ENCODE results near the gene KLHDC7A. TPM values are rescaled to one million over a fixed set of nuclear protein-coding genes. Genes with fewer than 3 reads are reported as not detected.

The KLHDC7A gene
- total RNA-seq, 1 donor from 2014 or later = not detected

GRCh38 chr1:18505666-18506065, 24.9 kb downstream of the KLHDC7A start:
- DNase-seq (ENCODE audit: low read depth in 2 of 2) = no peak

DNA sequence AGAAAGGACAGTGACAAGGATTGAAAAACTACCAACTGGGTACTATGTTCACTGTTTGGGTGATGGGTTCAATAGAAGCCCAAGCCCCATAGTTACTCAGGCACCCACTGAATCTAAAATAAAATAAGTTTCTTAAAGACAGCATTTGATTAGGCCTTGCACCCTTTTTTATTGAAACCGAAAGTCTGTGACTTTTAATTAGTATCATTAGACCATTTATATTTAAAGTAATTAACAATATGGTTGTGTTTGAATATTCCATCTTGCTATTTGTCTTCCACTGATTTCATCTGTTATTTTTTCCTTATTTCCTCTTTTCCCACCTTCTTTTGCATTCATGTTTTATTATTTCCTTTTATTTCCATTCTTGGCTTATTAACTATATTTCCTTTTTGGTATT, 27.4 kb downstream of the KLHDC7A start:
- DNase-seq (ENCODE audit: low read depth in 2 of 2) = no peak

DNA sequence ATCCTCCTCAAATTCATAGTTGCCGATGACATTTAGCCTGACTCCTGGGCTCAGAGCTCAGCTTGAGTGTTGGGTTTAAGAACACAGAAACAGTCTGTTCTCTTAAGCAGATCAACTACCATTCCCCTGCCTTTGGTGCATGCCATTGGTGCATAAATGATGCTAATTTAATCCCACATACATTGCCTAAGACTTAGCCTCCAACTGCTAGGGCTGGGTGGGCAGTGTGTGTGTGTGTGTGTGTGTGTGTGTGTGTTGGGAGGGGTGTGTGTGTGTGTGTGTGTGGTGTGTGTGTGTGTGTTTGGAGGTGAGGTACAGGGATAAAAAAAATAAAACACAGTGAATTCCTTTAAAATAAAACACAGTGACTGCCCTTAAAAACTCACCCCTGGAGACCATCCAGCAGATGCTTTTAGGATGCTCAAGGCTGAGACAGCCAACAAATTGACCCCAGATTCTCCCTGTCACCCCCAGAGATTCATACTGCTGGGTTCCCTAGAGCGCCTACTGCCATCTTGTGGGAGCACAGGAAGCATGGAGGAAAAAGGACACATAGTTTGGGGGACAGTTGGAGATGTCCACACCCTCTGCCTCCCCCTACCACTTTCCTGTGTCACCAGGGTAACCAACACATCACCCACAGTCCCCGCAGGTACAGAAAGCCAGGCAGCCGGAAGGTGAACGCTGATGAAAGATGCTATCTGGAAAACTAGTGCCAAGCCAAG, 30.6 kb downstream of the KLHDC7A start:
- DNase-seq (ENCODE audit: low read depth in 2 of 2) = no peak

DNA sequence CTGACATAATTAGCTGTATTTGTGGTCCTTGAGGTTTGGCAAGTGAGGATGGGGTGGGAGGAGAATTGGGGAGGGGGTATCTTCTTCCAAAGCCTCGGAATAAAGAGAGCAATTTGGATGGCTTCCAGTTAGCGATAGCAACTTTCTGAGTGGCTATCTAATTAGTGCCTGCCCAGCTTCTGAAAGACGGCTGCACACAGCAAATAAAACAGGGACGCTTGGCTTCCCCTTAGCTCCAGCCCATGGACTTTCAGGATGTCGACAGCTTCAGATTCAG, 31.1 kb downstream of the KLHDC7A start:
- DNase-seq (ENCODE audit: low read depth in 2 of 2) = no peak

- DNase-seq (ENCODE audit: low read depth in 2 of 2) = no peak
These were observed 32.2 kb downstream of the KLHDC7A start for GRCh38 chr1:18512883-18513282.

DNA sequence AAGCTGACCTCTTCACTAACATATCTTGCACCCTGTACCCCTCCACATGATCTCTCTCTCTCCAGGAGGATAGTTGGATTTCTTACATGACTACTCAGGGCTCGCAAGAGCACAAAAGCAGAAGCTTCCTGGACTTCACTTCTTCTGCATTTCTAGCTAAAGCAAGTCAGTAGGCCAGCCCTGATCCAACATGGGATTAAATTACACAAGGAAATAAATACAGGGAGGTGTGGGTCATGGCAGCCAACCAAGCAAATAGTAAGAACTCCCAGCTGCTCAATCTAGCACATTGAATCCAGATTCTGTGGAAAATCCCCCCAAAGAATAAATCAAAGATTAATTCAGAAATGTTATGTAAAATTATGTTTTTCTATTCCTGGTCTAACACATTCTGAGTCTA, 33.3 kb downstream of the KLHDC7A start:
- no peak for DNase-seq (ENCODE audit: low read depth in 2 of 2)

- DNase-seq (ENCODE audit: low read depth in 2 of 2) = no peak
These were observed 34.5 kb downstream of the KLHDC7A start for GRCh38 chr1:18515120-18515667.

DNA sequence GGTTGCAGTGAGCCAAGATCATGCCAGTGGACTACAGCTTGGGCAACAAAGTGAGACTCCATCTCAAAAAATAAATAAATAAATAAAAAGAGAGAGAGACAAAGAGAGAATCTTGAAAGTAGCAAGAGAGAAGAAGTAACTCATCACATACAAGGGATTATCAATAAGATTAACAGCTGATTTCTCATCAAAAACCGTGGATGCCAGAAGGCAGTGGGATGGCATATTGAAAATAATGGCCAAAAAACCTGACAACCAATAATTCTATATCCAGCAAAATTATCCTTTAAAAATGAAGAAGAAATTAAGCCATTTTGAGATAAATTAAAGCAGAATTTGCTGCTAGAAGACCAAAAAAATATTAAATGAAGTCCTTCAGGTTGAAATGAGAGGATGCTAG, 35.7 kb downstream of the KLHDC7A start:
- no peak for DNase-seq (ENCODE audit: low read depth in 2 of 2)

DNA sequence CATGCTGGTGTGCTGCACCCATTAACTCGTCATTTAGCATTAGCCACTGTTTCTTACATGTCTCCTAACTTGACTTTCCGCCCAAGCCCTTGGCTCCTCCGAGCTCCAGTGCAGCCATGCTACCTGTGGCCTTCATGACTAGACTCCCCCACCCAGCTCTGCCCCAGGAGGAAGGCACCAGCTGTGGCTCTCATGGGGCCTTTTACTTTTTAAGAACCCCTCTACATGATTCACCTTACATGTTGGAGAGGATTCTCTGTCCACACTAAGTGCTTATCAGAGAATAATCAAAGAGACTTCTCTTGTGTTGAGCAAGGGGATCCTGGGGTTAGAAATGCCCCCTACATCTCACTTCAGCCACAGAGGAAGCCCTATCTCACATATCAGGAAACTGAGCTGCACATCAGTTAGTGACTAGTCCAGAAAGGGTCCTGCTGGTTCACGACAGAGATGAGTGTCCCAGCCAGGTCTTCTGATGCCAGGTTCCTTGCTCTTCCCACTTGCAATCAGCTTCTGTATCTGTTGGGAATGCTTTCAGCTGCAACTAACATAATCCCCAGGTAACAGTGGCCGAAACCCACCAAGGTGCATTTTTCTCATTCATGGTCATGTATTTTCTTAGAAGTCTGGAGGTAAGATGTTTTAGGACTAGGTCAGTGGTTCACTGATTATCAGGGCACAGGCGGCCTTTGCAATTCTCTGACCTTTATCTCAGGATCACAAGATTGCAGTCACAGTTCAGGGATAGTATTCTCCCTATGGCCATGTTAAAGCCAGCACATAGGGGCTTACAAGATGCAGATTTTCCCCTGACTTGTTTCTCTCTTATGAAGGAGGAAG, 45.9 kb downstream of the KLHDC7A start:
- DNase-seq (ENCODE audit: low read depth in 2 of 2) = no peak

DNA sequence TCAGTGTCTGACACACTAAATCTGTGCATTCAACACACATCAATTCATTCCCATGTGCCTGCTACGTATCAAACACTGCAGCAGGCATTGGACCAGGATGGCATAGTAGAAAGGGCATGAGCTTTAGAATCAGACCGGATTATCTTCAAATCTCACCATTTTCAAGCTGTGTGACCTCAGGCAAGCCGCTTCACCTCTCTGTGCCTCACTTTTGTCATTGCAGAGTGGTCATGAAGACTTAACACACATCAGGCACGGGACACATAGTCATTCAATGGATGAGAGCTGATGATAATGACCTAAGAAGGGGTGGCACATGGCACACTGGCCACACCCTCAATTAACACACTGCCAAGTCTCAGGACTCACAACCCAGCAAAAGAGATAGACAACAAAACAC, 46.8 kb downstream of the KLHDC7A start:
- no peak for DNase-seq (ENCODE audit: low read depth in 2 of 2)

GRCh38 chr1:18527921-18528320, 47.2 kb downstream of the KLHDC7A start:
- DNase-seq (ENCODE audit: low read depth in 2 of 2) = no peak

DNA sequence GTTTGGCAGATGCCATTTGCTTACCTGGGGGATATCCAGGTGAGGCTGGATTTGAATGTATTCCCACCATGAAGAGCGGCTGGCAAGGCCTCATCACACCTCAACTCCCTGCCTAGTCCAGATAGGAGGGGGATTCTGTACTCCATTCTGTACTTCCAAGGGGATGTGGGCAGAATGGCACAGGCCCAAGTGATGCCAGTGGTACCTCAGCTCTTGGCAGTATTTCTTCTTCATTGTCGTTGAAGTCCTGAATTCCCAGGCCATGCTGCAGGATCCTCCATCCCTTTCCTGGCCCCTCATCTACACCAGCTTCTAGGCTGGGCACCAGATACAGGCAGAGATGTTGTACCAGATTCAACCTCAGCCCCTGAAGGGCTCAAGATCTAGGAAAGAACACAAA, 47.9 kb downstream of the KLHDC7A start:
- DNase-seq (ENCODE audit: low read depth in 2 of 2) = no peak

DNA sequence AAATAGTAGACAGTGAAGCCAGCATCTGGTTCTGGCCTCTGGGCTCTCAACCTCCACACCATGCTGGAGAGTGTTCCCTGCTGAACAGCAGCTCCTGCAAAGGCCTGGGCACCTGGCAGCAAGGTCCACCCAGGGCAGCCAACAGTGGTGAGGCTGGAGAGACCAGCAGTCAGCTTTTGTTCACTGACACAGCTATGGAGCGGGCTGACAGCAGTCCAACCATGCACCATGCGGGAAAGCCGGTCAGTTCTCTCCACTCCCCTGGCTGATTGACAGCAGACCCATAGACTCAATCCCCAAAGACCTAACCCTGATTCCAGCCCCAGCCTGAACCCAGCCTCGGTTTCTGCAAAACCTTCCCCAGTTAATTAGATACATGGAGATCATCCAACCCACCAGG, 49.0 kb downstream of the KLHDC7A start:
- no peak for DNase-seq (ENCODE audit: low read depth in 2 of 2)

- DNase-seq (ENCODE audit: low read depth in 2 of 2) = peak in 1 of 2 donors; percentile 5
These were observed 50.1 kb downstream of the KLHDC7A start for GRCh38 chr1:18530587-18531502.

DNA sequence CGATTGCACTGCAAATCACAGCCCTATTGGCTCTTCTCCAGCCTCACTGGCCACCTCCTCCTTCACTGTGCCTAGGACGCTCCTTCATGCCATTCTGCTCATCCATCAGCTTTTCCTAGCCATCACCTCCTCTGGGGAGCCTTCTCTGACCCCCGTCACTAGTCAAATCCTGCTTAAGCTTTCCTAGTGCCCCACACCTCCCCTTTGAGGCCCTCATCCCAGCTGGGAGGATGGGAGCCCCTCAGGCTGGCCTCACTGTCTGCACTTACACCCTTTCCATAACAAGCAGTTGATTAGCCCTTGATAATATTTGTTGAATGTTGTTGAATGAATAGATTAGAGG, 50.7 kb downstream of the KLHDC7A start:
- no peak for DNase-seq (ENCODE audit: low read depth in 2 of 2)

DNA sequence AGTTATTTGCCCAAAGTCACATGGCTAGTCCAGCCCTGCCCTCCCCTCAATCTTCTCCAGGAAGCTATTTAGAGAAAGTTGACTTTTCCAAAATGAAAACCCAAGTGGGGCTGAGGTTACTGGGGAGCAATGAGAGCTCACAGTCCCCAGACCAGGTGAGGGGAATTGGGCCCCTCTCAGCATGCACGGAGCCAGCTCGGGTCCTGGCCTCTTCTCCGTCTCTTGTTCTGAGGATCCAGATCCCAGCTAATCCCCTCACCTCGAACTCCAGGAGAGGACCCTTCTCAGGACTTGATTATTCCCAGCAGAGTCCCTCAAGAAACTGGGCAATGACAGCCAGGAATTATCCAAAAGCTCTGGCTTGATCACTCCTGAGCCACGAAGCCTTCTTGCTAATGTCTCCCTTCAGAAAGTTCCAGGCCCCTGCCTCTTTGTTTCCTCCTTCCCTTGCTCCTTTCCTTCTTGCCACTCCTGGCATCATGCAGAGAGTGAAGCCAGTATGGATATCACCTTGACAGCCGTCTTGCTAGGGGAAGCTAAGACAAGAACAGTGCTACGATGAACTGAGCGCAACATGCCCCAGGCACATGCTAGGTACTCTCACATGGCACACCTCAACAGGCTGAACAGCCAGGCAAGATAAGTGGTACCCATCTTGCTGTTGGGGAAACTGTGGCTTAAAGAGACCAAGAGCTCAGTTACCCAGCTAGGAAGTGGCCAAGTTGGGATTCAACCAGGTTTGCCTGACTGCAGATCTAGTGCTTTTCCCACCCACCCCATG, 51.9 kb downstream of the KLHDC7A start:
- DNase-seq (ENCODE audit: low read depth in 2 of 2) = no peak

GRCh38 chr1:18533259-18533658, 52.5 kb downstream of the KLHDC7A start:
- no peak for DNase-seq (ENCODE audit: low read depth in 2 of 2)

DNA sequence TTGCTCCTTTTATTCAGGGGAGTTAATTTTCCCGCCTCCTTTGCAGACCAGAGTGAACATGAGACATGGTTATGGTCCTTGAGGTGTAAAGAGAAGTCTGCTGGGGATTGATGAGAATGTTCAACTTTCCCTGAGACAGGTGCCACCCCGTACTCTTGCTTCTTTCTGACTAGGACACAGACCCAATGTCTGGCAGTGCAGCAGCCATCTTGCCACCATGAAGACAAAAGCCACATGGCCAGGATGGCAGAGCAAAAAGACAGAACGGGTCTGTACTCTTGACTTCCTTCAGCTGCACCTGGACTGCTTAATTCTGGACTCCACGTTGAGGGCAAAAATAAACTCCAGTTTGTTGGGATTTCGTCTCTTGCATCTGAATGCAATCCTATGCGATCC, 54.1 kb downstream of the KLHDC7A start:
- DNase-seq (ENCODE audit: low read depth in 2 of 2) = no peak
